Progenitor cell of endocrine pancreas (in vitro differentiated cells): Measurements from ENCODE around the gene ADARB2. TPM values are rescaled to one million over a fixed set of nuclear protein-coding genes. Genes with fewer than 3 reads are reported as not detected.

Experiments
- DNase-seq: peaks from one replicate; pipeline ENCODE4 v3.0.0; 2021; ENCODE audit warnings: low spot score; ENCODE audit not compliant: unreplicated experiment
- H3K27ac Mint-ChIP-seq: 2 replicates; pipeline ENCODE4 v1.8.0; 2021; ENCODE audit warnings: mild to moderate bottlenecking, moderate library complexity, mixed read lengths
- H3K27me3 Mint-ChIP-seq: 2 replicates; pipeline ENCODE4 v1.8.0; 2021; ENCODE audit warnings: mixed read lengths
- H3K36me3 Mint-ChIP-seq: 2 replicates; pipeline ENCODE4 v1.8.0; 2022; ENCODE audit warnings: mixed read lengths; ENCODE audit not compliant: insufficient read depth
- H3K4me1 Mint-ChIP-seq: 2 replicates; pipeline ENCODE4 v1.8.0; 2021; ENCODE audit warnings: low read depth, mixed read lengths
- H3K4me3 Mint-ChIP-seq: 2 replicates; pipeline ENCODE4 v1.8.0; 2021; ENCODE audit warnings: low read depth, mild to moderate bottlenecking, moderate library complexity, mixed read lengths
- H3K9me3 Mint-ChIP-seq: 2 replicates; pipeline ENCODE4 v1.8.0; 2021; ENCODE audit warnings: low read depth, mixed read lengths
- total RNA-seq: library from RNA; stranded (reverse); gene quantifications from 2 replicates; pipeline ENCODE4 v1.2.1, GENCODE V29; 2021
- TF ChIP-seq, protein P1 (sequence below): fragments of 200-600 bp; sonication (generic); IDR thresholded peaks from one replicate; pipeline ENCODE4 v1.5.0; 2021; ENCODE audit warnings: antibody characterized with exemption, mild to moderate bottlenecking; ENCODE audit not compliant: unreplicated experiment

The ADARB2 gene
- total RNA-seq, 1 donor from 2014 or later = 1.3 TPM

DNA sequence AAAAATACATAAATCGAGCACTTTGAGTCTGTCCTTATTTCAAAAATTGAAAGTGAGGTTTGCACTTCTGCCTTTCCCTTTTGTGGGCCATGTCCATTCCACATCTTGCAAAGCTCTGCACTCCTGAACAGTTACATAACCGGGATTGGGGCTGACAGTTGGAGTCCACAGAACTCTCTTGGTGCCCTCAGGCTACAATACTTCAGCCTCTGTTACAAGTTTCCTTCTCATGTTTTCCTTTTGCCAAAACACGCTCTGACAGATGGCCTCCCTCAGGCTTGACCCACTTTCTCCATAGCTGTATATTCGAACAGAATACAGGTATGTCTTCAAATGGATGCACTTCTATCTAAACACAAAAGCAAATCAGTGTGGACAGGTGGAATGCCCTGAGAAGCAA is 345.2 kb downstream of the ADARB2 start:
- H3K36me3 Mint-ChIP-seq = no peaks in the 10 kb centered on the region
- no peak for DNase-seq
- H3K27me3 Mint-ChIP-seq = peaks cover 6% of the 10 kb centered on the region
- H3K27ac Mint-ChIP-seq = no peak overlapping the region
- TF ChIP-seq, protein P1, sequence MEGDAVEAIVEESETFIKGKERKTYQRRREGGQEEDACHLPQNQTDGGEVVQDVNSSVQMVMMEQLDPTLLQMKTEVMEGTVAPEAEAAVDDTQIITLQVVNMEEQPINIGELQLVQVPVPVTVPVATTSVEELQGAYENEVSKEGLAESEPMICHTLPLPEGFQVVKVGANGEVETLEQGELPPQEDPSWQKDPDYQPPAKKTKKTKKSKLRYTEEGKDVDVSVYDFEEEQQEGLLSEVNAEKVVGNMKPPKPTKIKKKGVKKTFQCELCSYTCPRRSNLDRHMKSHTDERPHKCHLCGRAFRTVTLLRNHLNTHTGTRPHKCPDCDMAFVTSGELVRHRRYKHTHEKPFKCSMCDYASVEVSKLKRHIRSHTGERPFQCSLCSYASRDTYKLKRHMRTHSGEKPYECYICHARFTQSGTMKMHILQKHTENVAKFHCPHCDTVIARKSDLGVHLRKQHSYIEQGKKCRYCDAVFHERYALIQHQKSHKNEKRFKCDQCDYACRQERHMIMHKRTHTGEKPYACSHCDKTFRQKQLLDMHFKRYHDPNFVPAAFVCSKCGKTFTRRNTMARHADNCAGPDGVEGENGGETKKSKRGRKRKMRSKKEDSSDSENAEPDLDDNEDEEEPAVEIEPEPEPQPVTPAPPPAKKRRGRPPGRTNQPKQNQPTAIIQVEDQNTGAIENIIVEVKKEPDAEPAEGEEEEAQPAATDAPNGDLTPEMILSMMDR = no peak
- no peaks in the 10 kb centered on the region for H3K9me3 Mint-ChIP-seq
- no peaks in the 10 kb centered on the region for H3K4me1 Mint-ChIP-seq
- H3K4me3 Mint-ChIP-seq = no peak overlapping the region

DNA sequence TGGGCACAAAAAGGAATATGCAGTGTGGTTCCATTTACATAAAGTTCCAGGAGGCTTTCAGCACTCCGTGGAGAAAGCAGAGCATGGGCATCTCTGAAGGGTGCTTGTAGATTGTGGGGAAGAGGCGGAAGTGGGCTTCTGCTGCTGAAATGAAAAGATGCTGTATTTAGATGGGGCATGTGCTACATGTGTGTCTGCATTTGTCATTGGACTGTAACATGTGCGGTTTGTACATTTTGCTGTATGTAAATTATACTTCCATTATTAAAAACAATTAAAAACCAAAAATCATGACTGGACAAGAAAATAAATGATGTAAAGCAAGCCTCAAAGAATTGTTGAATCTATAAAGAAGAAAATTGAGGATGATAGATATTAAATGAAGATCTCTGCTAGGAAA is 347.1 kb downstream of the ADARB2 start:
- no peaks in the 10 kb centered on the region for H3K36me3 Mint-ChIP-seq
- H3K9me3 Mint-ChIP-seq = peaks cover 8% of the 10 kb centered on the region
- H3K27ac Mint-ChIP-seq = no peak overlapping the region
- H3K4me3 Mint-ChIP-seq = no peak overlapping the region
- DNase-seq = no peak
- TF ChIP-seq, protein P1 = no peak
- no peaks in the 10 kb centered on the region for H3K4me1 Mint-ChIP-seq
- peaks cover 3% of the 10 kb centered on the region for H3K27me3 Mint-ChIP-seq

DNA sequence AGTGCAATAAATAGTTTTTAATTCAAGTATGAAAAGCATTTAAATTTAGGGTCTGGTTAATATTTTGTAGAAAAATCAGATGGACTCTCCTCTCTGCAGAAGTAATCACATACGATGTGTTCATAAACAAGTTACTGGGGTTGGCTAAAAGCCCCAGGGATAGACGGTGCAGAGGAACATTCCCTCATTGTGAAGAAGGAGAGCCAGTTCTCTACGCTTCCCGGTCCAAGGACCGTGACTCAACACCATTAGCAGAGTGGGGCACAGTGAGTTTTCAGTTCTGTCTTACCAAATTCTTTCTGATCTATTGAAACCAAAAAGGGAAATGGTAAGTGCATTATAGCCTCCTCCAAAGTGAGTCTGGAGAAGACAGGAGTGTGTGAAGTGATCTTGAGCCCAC is 353.3 kb downstream of the ADARB2 start:
- H3K27me3 Mint-ChIP-seq = peaks cover 32% of the 10 kb centered on the region
- no peak overlapping the region for H3K4me3 Mint-ChIP-seq
- TF ChIP-seq, protein P1 = no peak
- no peak for DNase-seq
- H3K9me3 Mint-ChIP-seq = peaks cover 8% of the 10 kb centered on the region
- no peak overlapping the region for H3K27ac Mint-ChIP-seq
- H3K36me3 Mint-ChIP-seq = no peaks in the 10 kb centered on the region
- H3K4me1 Mint-ChIP-seq = no peaks in the 10 kb centered on the region

DNA sequence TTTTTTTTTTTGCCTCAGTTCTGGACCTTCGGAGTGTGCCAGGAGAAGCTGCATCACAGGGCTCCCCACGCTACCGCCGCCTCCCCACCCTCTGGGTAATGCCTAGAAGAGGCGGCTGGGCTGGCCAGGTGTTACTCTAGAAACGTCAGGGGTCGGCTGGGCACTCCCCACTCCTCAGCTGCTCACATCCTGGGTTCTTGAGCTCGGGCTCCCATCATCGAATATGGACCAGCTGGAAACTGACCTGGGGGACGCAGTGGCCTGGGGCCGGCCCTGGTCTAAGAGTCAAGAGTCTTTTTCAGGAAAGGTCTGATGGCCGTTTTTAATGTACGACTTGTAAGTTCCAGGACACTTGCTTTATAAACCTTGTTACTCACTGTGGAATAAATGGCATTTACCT is 354.6 kb downstream of the ADARB2 start:
- no peaks in the 10 kb centered on the region for H3K36me3 Mint-ChIP-seq
- peaks cover 3% of the 10 kb centered on the region for H3K4me1 Mint-ChIP-seq
- peaks cover 44% of the 10 kb centered on the region for H3K27me3 Mint-ChIP-seq
- DNase-seq = no peak
- H3K4me3 Mint-ChIP-seq = no peak overlapping the region
- TF ChIP-seq, protein P1 = no peak
- H3K27ac Mint-ChIP-seq = no peak overlapping the region
- H3K9me3 Mint-ChIP-seq = peaks cover 8% of the 10 kb centered on the region

DNA sequence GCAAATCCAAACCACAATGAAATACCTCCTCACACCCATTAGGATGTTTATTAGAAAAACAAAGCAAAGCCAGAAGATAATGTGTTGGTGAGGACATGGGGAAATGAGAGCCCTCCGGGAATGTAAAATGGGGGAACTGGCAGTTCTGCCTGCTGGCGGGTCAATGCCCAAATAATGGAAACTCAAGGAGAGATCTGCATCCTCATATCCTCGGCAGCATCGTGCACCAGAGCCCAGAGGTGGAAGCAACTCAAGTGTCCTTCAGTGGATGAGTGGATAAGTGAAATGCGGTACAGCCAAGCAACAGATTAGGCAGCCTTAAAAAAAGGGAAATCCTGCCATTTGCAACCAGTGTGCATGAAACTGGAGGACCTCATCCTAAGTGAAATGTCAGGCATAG is 356.0 kb downstream of the ADARB2 start:
- H3K27ac Mint-ChIP-seq = no peak overlapping the region
- no peak overlapping the region for H3K4me3 Mint-ChIP-seq
- peaks cover 48% of the 10 kb centered on the region for H3K27me3 Mint-ChIP-seq
- H3K9me3 Mint-ChIP-seq = peaks cover 4% of the 10 kb centered on the region
- no peak for DNase-seq
- peaks cover 6% of the 10 kb centered on the region for H3K4me1 Mint-ChIP-seq
- no peaks in the 10 kb centered on the region for H3K36me3 Mint-ChIP-seq
- TF ChIP-seq, protein P1 = no peak
